HEK293 (cell line): ENCODE measurements around the gene NYNRIN.
"Not testable (repeated sequence)": the region's sequence is repeated elsewhere in the genome, so short reads cannot be mapped to it uniquely, and the experiment has no call there.

Source experiments
- CTCF ChIA-PET: fragments of 350-600 bp; formaldehyde crosslinking; extraction: SDS; loops from one replicate; lab custom pipeline; 2021; ENCODE audit warnings: antibody characterized with exemption; lab: Yijun Ruan, JAX
- POLR2A ChIA-PET: fragments of 300-600 bp; formaldehyde crosslinking; extraction: SDS; loops from one replicate; lab custom pipeline; 2020; ENCODE audit warnings: antibody characterized with exemption, inconsistent platforms; lab: Yijun Ruan, JAX
- H3K27ac ChIP-seq: fragments of 200-500 bp; sonication (Bioruptor generic); 2 replicates; pipeline ENCODE4 v1.5.1; 2014; ENCODE audit warnings: low read depth, low read length, control low read depth, inconsistent platforms; ENCODE audit errors: extremely low read depth
- H3K36me3 ChIP-seq, 2 experiments: fragments of 200-500 bp in 1 of 2; sonication (Bioruptor generic) in 1 of 2; 1 replicate in 1 of 2; 2 replicates in 1 of 2; pipeline ENCODE4 v1.5.1; 2014 to 2017; ENCODE audit warnings: inconsistent platforms in 2 of 2, low read length in 2 of 2; ENCODE audit not compliant: control insufficient read depth in 2 of 2, insufficient read depth in 1 of 2
- H3K4me1 ChIP-seq: fragments of 200-500 bp; sonication (Bioruptor generic); 2 replicates; pipeline ENCODE4 v1.5.1; 2014; ENCODE audit warnings: mild to moderate bottlenecking, low read length, inconsistent platforms; ENCODE audit not compliant: control insufficient read depth, insufficient read depth
- H3K4me3 ChIP-seq: 2 replicates; pipeline ENCODE4 v1.5.1; 2011; ENCODE audit warnings: low read depth, mild to moderate bottlenecking, control low read depth, low read length, moderate library complexity
- H3K9me3 ChIP-seq: fragments of 200-500 bp; sonication (Bioruptor generic); 2 replicates; pipeline ENCODE4 v1.5.1; 2014; ENCODE audit warnings: low read depth, low read length, inconsistent platforms; ENCODE audit not compliant: control insufficient read depth, insufficient read depth
- HIC1 ChIP-seq: fragments of 450-650 bp; formaldehyde crosslinking; IDR thresholded peaks from 2 replicates; pipeline ENCODE4 v1.5.1; 2016; ENCODE audit warnings: missing biosample characterization, missing genetic modification characterization
- MEIS1 ChIP-seq: sonication (generic); formaldehyde crosslinking; IDR thresholded peaks from 2 replicates; pipeline ENCODE4 v1.8.1; 2022; ENCODE audit warnings: missing genetic modification reagents, mild to moderate bottlenecking, borderline replicate concordance
- REPIN1 ChIP-seq: fragments of 450-650 bp; formaldehyde crosslinking; IDR thresholded peaks from 2 replicates; pipeline ENCODE4 v1.5.1; 2017; ENCODE audit warnings: missing biosample characterization, missing genetic modification characterization, low read depth
- SP2 ChIP-seq: fragments of 450-650 bp; formaldehyde crosslinking; IDR thresholded peaks from 2 replicates; pipeline ENCODE4 v1.5.1; 2016; ENCODE audit warnings: missing biosample characterization, missing genetic modification characterization
- WT1 ChIP-seq: fragments of 450-650 bp; formaldehyde crosslinking; IDR thresholded peaks from 2 replicates; pipeline ENCODE4 v1.5.1; 2016; ENCODE audit warnings: missing biosample characterization, missing genetic modification characterization
- ZBTB11 ChIP-seq: fragments of 450-650 bp; formaldehyde crosslinking; conservative IDR thresholded peaks from 2 replicates; pipeline ENCODE4 v1.5.1; 2016; ENCODE audit warnings: low read depth, missing biosample characterization, missing genetic modification characterization
- ZFHX2 ChIP-seq: fragments of 450-650 bp; formaldehyde crosslinking; conservative IDR thresholded peaks from 2 replicates; pipeline ENCODE4 v1.5.1; 2016; ENCODE audit warnings: missing biosample characterization, missing genetic modification characterization
- ZIC2 ChIP-seq: fragments of 450-650 bp; formaldehyde crosslinking; IDR thresholded peaks from 2 replicates; pipeline ENCODE4 v1.5.1; 2016; ENCODE audit warnings: missing biosample characterization, missing genetic modification characterization
- ZNF146 ChIP-seq: fragments of 450-650 bp; formaldehyde crosslinking; IDR thresholded peaks from 2 replicates; pipeline ENCODE4 v1.5.1; 2016; ENCODE audit warnings: missing biosample characterization, missing genetic modification characterization
- ZNF175 ChIP-seq: fragments of 450-650 bp; formaldehyde crosslinking; IDR thresholded peaks from 2 replicates; pipeline ENCODE4 v1.5.1; 2016; ENCODE audit warnings: missing biosample characterization, missing genetic modification characterization
- ZNF2 ChIP-seq: fragments of 450-650 bp; formaldehyde crosslinking; IDR thresholded peaks from 2 replicates; pipeline ENCODE4 v1.5.1; 2016; ENCODE audit warnings: missing biosample characterization, missing genetic modification characterization
- ZNF248 ChIP-seq: fragments of 450-650 bp; formaldehyde crosslinking; IDR thresholded peaks from 2 replicates; pipeline ENCODE4 v1.5.1; 2017; ENCODE audit warnings: missing biosample characterization, missing genetic modification characterization
- ZNF266 ChIP-seq: fragments of 450-650 bp; formaldehyde crosslinking; IDR thresholded peaks from 2 replicates; pipeline ENCODE4 v1.5.1; 2016; ENCODE audit warnings: missing biosample characterization, missing genetic modification characterization, low read depth
- ZNF394 ChIP-seq: fragments of 450-650 bp; formaldehyde crosslinking; IDR thresholded peaks from 2 replicates; pipeline ENCODE4 v1.5.1; 2016; ENCODE audit warnings: missing biosample characterization, missing genetic modification characterization, mild to moderate bottlenecking, moderate library complexity, borderline replicate concordance
- ZNF416 ChIP-seq: fragments of 450-650 bp; formaldehyde crosslinking; IDR thresholded peaks from 2 replicates; pipeline ENCODE4 v1.5.1; 2016; ENCODE audit warnings: missing biosample characterization, missing genetic modification characterization
- ZNF548 ChIP-seq: fragments of 450-650 bp; formaldehyde crosslinking; IDR thresholded peaks from 2 replicates; pipeline ENCODE4 v1.5.1; 2016; ENCODE audit warnings: missing biosample characterization, missing genetic modification characterization
- ZNF677 ChIP-seq: fragments of 450-650 bp; IDR thresholded peaks from 2 replicates; pipeline ENCODE4 v1.5.0; 2018; ENCODE audit warnings: missing biosample characterization, mild to moderate bottlenecking, missing genetic modification characterization, moderate library complexity
- ZNF76 ChIP-seq: fragments of 450-650 bp; formaldehyde crosslinking; IDR thresholded peaks from 2 replicates; pipeline ENCODE4; 2016; ENCODE audit warnings: low read depth, missing biosample characterization, missing genetic modification characterization, borderline replicate concordance
- ZNF776 ChIP-seq: fragments of 450-650 bp; formaldehyde crosslinking; IDR thresholded peaks from 2 replicates; pipeline ENCODE4 v1.5.0; 2017; ENCODE audit warnings: missing biosample characterization, missing genetic modification characterization, borderline replicate concordance

NYNRIN gene

GRCh38 chr14:24385524-24385923 is 13.3 kb upstream of the NYNRIN start:
- H3K36me3 ChIP-seq, result no peaks in the 10 kb centered on the region
- H3K27ac ChIP-seq, result no peak overlapping the region
- CTCF ChIA-PET, result interaction anchor here (0.6 to 1.5 kb wide), 4 partner anchors 10 to 77 kb away, joined by 3 to 4 read pairs (median 4); partner anchors contain the start of gene CIDEB
- H3K4me3 ChIP-seq, result no peak overlapping the region
- H3K9me3 ChIP-seq, result no peaks in the 10 kb centered on the region
- TF ChIP-seq MEIS1 (CRISPR knock-in tag) (no peak), ZNF776 (tag by site-specific recombination) (no peak), ZNF266 (tag by site-specific recombination) (no peak)
- POLR2A ChIA-PET, result interaction anchor here (0.6 kb wide), 2 partner anchors 13 to 107 kb away, joined by 3 read pairs; no protein-coding TSS in a partner anchor
- peaks cover 6% of the 10 kb centered on the region for H3K4me1 ChIP-seq

- no peaks in the 10 kb centered on the region for H3K9me3 ChIP-seq
- no peak overlapping the region for H3K4me3 ChIP-seq
- ChIA-PET CTCF (interaction anchor here (0.6 to 1.5 kb wide), 2 partner anchors 44 to 109 kb away, joined by 4 to 5 read pairs; no protein-coding TSS in a partner anchor), POLR2A (no interaction called here)
- no peaks in the 10 kb centered on the region for H3K36me3 ChIP-seq
- no peak overlapping the region for H3K27ac ChIP-seq
- no peak for TF ChIP-seq ZBTB11 (tag by site-specific recombination)
- no peak for TF ChIP-seq ZFHX2 (tag by site-specific recombination)
- TF ChIP-seq ZNF416 (tag by site-specific recombination), result no peak
- no peak for TF ChIP-seq SP2
- no peak for TF ChIP-seq ZNF76 (tag by site-specific recombination)
- no peak for TF ChIP-seq ZNF2 (tag by site-specific recombination)
- TF ChIP-seq WT1, result no peak
- TF ChIP-seq ZNF394 (tag by site-specific recombination), result no peak
- TF ChIP-seq HIC1 (tag by site-specific recombination), result no peak
- no peak for TF ChIP-seq ZNF248 (tag by site-specific recombination)
- TF ChIP-seq ZNF677, result no peak
- TF ChIP-seq ZNF146, result no peak
- no peak for TF ChIP-seq ZNF548 (tag by site-specific recombination)
- no peak for TF ChIP-seq ZNF175 (tag by site-specific recombination)
- no peak for TF ChIP-seq ZIC2 (tag by site-specific recombination)
- TF ChIP-seq REPIN1 (tag by site-specific recombination), result no peak
- peaks cover 6% of the 10 kb centered on the region for H3K4me1 ChIP-seq
Observed at GRCh38 chr14:24387009-24387345, 11.8 kb upstream of the NYNRIN start.

- H3K9me3 ChIP-seq, H3K36me3 ChIP-seq, POLR2A ChIA-PET, H3K4me3 ChIP-seq, CTCF ChIA-PET, H3K27ac ChIP-seq, H3K4me1 ChIP-seq: not testable (repeated sequence)
Observed at GRCh38 chr14:24387579-24387978, 11.2 kb upstream of the NYNRIN start.
